B cell (primary cell): ENCODE results near the gene ZC3H12C. TPM values are rescaled to one million over a fixed set of nuclear protein-coding genes. Genes with fewer than 3 reads are reported as not detected.

ENCODE experiments used
- ATAC-seq: fragments of 200-7000 bp; cut with Tn5 transposase; one replicate; pipeline ENCODE4 v1.10.0; 2021; ENCODE audit warnings: low read depth, mild to moderate bottlenecking, moderate number of reproducible peaks, moderate library complexity
- CTCF ChIA-PET: fragments of 350-600 bp; sonication (Branson Sonifier 250); formaldehyde crosslinking; loops from one replicate; lab custom pipeline; 2021; ENCODE audit warnings: antibody characterized with exemption, inconsistent platforms; lab: Charles Lee
- POLR2A ChIA-PET: fragments of 350-600 bp; sonication (Branson Sonifier 250); formaldehyde crosslinking; loops from one replicate; lab custom pipeline; 2021; ENCODE audit warnings: antibody characterized with exemption; lab: Charles Lee
- DNase-seq: peaks from one replicate; pipeline ENCODE4 v3.0.0; 2013
- H2AFZ ChIP-seq: 2 replicates; pipeline ENCODE4 v1.6.1; 2012; ENCODE audit warnings: mild to moderate bottlenecking, low read depth, low read length; ENCODE audit not compliant: insufficient read depth, poor library complexity, severe bottlenecking
- H3K27ac ChIP-seq, 2 donors: 1 replicate in 1 of 2; 2 replicates in 1 of 2; pipeline ENCODE4 v1.5.1; 2012 to 2013; ENCODE audit warnings: low read length in 2 of 2, mild to moderate bottlenecking in 2 of 2, moderate library complexity in 1 of 2
- H3K27me3 ChIP-seq, 4 experiments: fragments of 200-600 bp in 1 of 4; sonication (generic) in 1 of 4; replicated peaks in 1 of 4; 1 replicate in 2 of 4; 2 replicates in 2 of 4; pipeline versions ENCODE4 v1.6.1 to v1.7.0; 2013 to 2016; ENCODE audit warnings: low read length in 3 of 4, mild to moderate bottlenecking in 2 of 4, mixed read lengths in 1 of 4, moderate library complexity in 1 of 4; ENCODE audit not compliant: insufficient read depth in 4 of 4, control insufficient read depth in 3 of 4; ENCODE audit errors: control extremely low read depth in 1 of 4
- H3K36me3 ChIP-seq, 2 experiments: replicated peaks in 1 of 2; 1 replicate in 1 of 2; 2 replicates in 1 of 2; pipeline versions ENCODE4 v1.6.1 to v1.7.1; 2013; ENCODE audit warnings: low read length in 1 of 2; ENCODE audit not compliant: insufficient read depth in 2 of 2, control insufficient read depth in 1 of 2; ENCODE audit errors: control extremely low read depth in 1 of 2, extremely low read depth in 1 of 2
- H3K4me1 ChIP-seq, 2 donors: fragments of 200-600 bp in 1 of 2; sonication (generic) in 1 of 2; 1 replicate in 1 of 2; 2 replicates in 1 of 2; pipeline versions ENCODE4 v1.5.1 to v1.6.1; 2013 to 2017; ENCODE audit warnings: low read length in 2 of 2; ENCODE audit not compliant: control insufficient read depth in 2 of 2, insufficient read depth in 2 of 2
- H3K4me2 ChIP-seq: replicated peaks from 2 replicates; pipeline ENCODE3; 2012; ENCODE audit warnings: mild to moderate bottlenecking, low read depth, low read length; ENCODE audit not compliant: poor library complexity, severe bottlenecking
- H3K4me3 ChIP-seq, 5 experiments: fragments of 200-600 bp in 1 of 5; sonication (generic) in 1 of 5; 1 replicate in 3 of 5; 2 replicates in 2 of 5; pipeline versions ENCODE4 v1.5.1 to v1.7.0; 2011 to 2016; ENCODE audit warnings: low read length in 4 of 5, mild to moderate bottlenecking in 4 of 5, low read depth in 2 of 5, control low read depth in 1 of 5, moderate library complexity in 1 of 5; ENCODE audit not compliant: insufficient read depth in 1 of 5; ENCODE audit errors: control extremely low read depth in 1 of 5, extremely low read depth in 1 of 5
- H3K79me2 ChIP-seq: fragments of 200-600 bp; sonication (generic); one replicate; pipeline ENCODE4 v1.6.0; 2016; ENCODE audit warnings: low read length; ENCODE audit not compliant: control insufficient read depth, insufficient read depth
- H3K9ac ChIP-seq: fragments of 200-600 bp; sonication (generic); 2 replicates; pipeline ENCODE4 v1.6.1; 2017; ENCODE audit warnings: mild to moderate bottlenecking, low read length, moderate library complexity
- H3K9me3 ChIP-seq, 3 donors: one replicate each; pipeline versions ENCODE4 v1.6.1 to v1.7.1; 2013; ENCODE audit warnings: low read length in 2 of 3; ENCODE audit not compliant: control insufficient read depth in 2 of 3, insufficient read depth in 1 of 3; ENCODE audit errors: control extremely low read depth in 1 of 3
- H4K20me1 ChIP-seq: 2 replicates; pipeline ENCODE4 v1.6.0; 2012; ENCODE audit warnings: mild to moderate bottlenecking, low read length; ENCODE audit not compliant: insufficient read depth, control insufficient read depth, poor library complexity, severe bottlenecking
- H3K27ac Mint-ChIP-seq: one replicate; pipeline ENCODE4 v1.8.0; 2021; ENCODE audit warnings: mixed read lengths
- H3K27me3 Mint-ChIP-seq: one replicate; pipeline ENCODE4 v1.8.0; 2021; ENCODE audit warnings: mixed read lengths
- H3K4me1 Mint-ChIP-seq: one replicate; pipeline ENCODE4 v1.8.0; 2021; ENCODE audit warnings: mixed read lengths
- H3K4me3 Mint-ChIP-seq: one replicate; pipeline ENCODE4 v1.8.0; 2021; ENCODE audit warnings: mixed read lengths
- H3K9me3 Mint-ChIP-seq: one replicate; pipeline ENCODE4 v1.8.0; 2022; ENCODE audit warnings: mixed read lengths; ENCODE audit not compliant: insufficient read depth
- CTCF ChIP-seq: fragments of 200-600 bp; IDR thresholded peaks from one replicate; pipeline ENCODE4 v1.8.0; 2022; ENCODE audit warnings: antibody characterized with exemption, mild to moderate bottlenecking
- EZH2 ChIP-seq: IDR thresholded peaks from 2 replicates; pipeline ENCODE4 v1.6.1; 2012; ENCODE audit warnings: borderline replicate concordance, low read depth, mild to moderate bottlenecking, moderate library complexity, low read length; ENCODE audit not compliant: insufficient read depth, poor library complexity, severe bottlenecking
- WGBS: methylation state at CpG from one replicate; pipeline ENCODE4 v1.1.5; 2013; ENCODE audit warnings: missing lambda C conversion rate; ENCODE audit not compliant: insufficient coverage; 5-methylcytosine and 5-hydroxymethylcytosine counted together
- intact Hi-C: fragments of 100-400 bp; cut with micrococcal nuclease; formaldehyde crosslinking; loops from one replicate; pipeline ENCODE4 v1.10.0; 2022
- polyA plus RNA-seq: library from polyadenylated mRNA; depleted of rRNA; stranded (reverse); fragments of >200 nt; gene quantifications from 2 replicates; pipeline ENCODE4 v1.2.3, GENCODE V29; 2012
- total RNA-seq, 2 donors: library from RNA; stranded (reverse); fragments of 120-200 nt in 1 of 2; gene quantifications; 1 replicate in 1 of 2; 2 replicates in 1 of 2; pipeline versions ENCODE4 v1.2.3 to v1.2.4, GENCODE V29; 2013 to 2022

The ZC3H12C gene
- total and polyA plus RNA-seq, 2 donors (not counting 1 experiment from before 2014, with no cell fraction given), result 0.01 to 0.10 TPM

GRCh38 chr11:110087812-110088534 lies 5.2 kb upstream of the ZC3H12C start:
- Histone ChIP-seq H3K9me3 (peaks cover 0 to 4% (median 0%) of the 10 kb centered on the region in 3 donors), H3K36me3 (no peaks in the 10 kb centered on the region), H3K79me2 (no peaks in the 10 kb centered on the region), H4K20me1 (no peaks in the 10 kb centered on the region), H3K27me3 (peaks cover 0 to 37% (median 31%) of the 10 kb centered on the region in 4 experiments), H3K4me3 (no peak overlapping the region), H2AFZ (no peak overlapping the region), H3K4me1 (peaks cover 4 to 6% of the 10 kb centered on the region in 2 donors), H3K9ac (no peak overlapping the region), H3K4me2 (no peak overlapping the region), H3K27ac (no peak overlapping the region)
- ATAC-seq, result no peak
- Mint-ChIP-seq H3K4me3 (no peak overlapping the region), H3K27me3 (peaks cover 21% of the 10 kb centered on the region), H3K4me1 (peaks cover 6% of the 10 kb centered on the region), H3K27ac (no peak overlapping the region), H3K9me3 (no peaks in the 10 kb centered on the region)
- ChIA-PET POLR2A (no interaction called here), CTCF (no interaction called here)
- TF ChIP-seq EZH2 (no peak), CTCF (no peak)
- 80% methylated on average over 1 of the region's 5 CpGs for WGBS
- intact Hi-C loops, result no loop called here
- no peak for DNase-seq

- no peaks in the 10 kb centered on the region for H3K36me3 ChIP-seq
- H3K27ac Mint-ChIP-seq, result no peak overlapping the region
- POLR2A ChIA-PET, result no interaction called here
- intact Hi-C loops, result no loop called here
- H3K27ac ChIP-seq, result no peak overlapping the region
- H3K27me3 ChIP-seq, result peaks cover 0 to 39% (median 34%) of the 10 kb centered on the region in 4 experiments
- WGBS, result 85% methylated on average over 3 of the region's 5 CpGs
- CTCF ChIA-PET, result no interaction called here
- H2AFZ ChIP-seq, result no peak overlapping the region
- TF ChIP-seq EZH2 (no peak), CTCF (no peak)
- no peak overlapping the region for H3K4me2 ChIP-seq
- DNase-seq (no peak), ATAC-seq (no peak)
- peaks cover 0 to 7% (median 0%) of the 10 kb centered on the region in 3 donors for H3K9me3 ChIP-seq
- H3K79me2 ChIP-seq, result no peaks in the 10 kb centered on the region
- H3K9me3 Mint-ChIP-seq, result no peaks in the 10 kb centered on the region
- H4K20me1 ChIP-seq, result no peaks in the 10 kb centered on the region
- H3K4me1 Mint-ChIP-seq, result peaks cover 7% of the 10 kb centered on the region
- no peak overlapping the region for H3K4me3 ChIP-seq
- H3K27me3 Mint-ChIP-seq, result peaks cover 22% of the 10 kb centered on the region
- H3K9ac ChIP-seq, result no peak overlapping the region
- no peak overlapping the region for H3K4me3 Mint-ChIP-seq
- peaks cover 7 to 8% of the 10 kb centered on the region in 2 donors for H3K4me1 ChIP-seq
These were observed 4.5 kb upstream of the ZC3H12C start for GRCh38 chr11:110088535-110089344.
